ENCODE results near the gene PXT1. TPM values are rescaled to one million over a fixed set of nuclear protein-coding genes. Genes with fewer than 3 reads are reported as not detected.

Gene PXT1
- total RNA-seq, 1 donor from 2014 or later, result not detected

GRCh38 chr6:36382976-36383375 is 59.7 kb downstream of the PXT1 start:
- Histone ChIP-seq H3K4me3 (no peak overlapping the region), H3K27ac (no peak overlapping the region), H4K20me1 (ENCODE audit: low read depth) (no peaks in the 10 kb centered on the region), H3K27me3 (peaks cover 34% of the 10 kb centered on the region), H2AFZ (replicated peaks) (no peak overlapping the region), H3K4me2 (no peak overlapping the region), H3K4me1 (peaks cover 15% of the 10 kb centered on the region), H3K9me3 (ENCODE audit: low read depth) (no peaks in the 10 kb centered on the region), H3K36me3 (no peaks in the 10 kb centered on the region), H3K9ac (no peak overlapping the region), H3F3A (ENCODE audit: low read depth) (peaks cover 3% of the 10 kb centered on the region), H3K79me2 (ENCODE audit: low read depth) (no peaks in the 10 kb centered on the region)
- Mint-ChIP-seq H3K4me1 (peaks cover 17% of the 10 kb centered on the region), H3K36me3 (no peaks in the 10 kb centered on the region), H3K27ac (no peak overlapping the region), H3K9me3 (peaks cover 1% of the 10 kb centered on the region), H3K4me3 (no peak overlapping the region), H3K27me3 (ENCODE audit: insufficient read depth, low read depth) (peaks cover 28% of the 10 kb centered on the region)
- no peak for DNase-seq (ENCODE audit: low spot score)
- no peak for TF ChIP-seq CTCF (IDR thresholded peaks at IDR 0.05)
- no peak for TF ChIP-seq EZH2phosphoT487 (IDR thresholded peaks at IDR 0.05)
- TF ChIP-seq EZH2 (IDR thresholded peaks at IDR 0.05), result no peak

GRCh38 chr6:36381502-36382389 is 60.9 kb downstream of the PXT1 start:
- Mint-ChIP-seq H3K4me1 (peaks cover 11% of the 10 kb centered on the region), H3K27ac (no peak overlapping the region), H3K4me3 (no peak overlapping the region), H3K9me3 (peaks cover 1% of the 10 kb centered on the region), H3K36me3 (no peaks in the 10 kb centered on the region), H3K27me3 (ENCODE audit: insufficient read depth, low read depth) (peaks cover 18% of the 10 kb centered on the region)
- H3K9ac ChIP-seq, result no peak overlapping the region
- H2AFZ ChIP-seq (replicated peaks), result no peak overlapping the region
- DNase-seq (ENCODE audit: low spot score), result no peak
- H3K9me3 ChIP-seq (ENCODE audit: low read depth), result no peaks in the 10 kb centered on the region
- no peaks in the 10 kb centered on the region for H4K20me1 ChIP-seq (ENCODE audit: low read depth)
- no peak overlapping the region for H3K27ac ChIP-seq
- H3K79me2 ChIP-seq (ENCODE audit: low read depth), result no peaks in the 10 kb centered on the region
- no peaks in the 10 kb centered on the region for H3K36me3 ChIP-seq
- H3K4me1 ChIP-seq, result peaks cover 13% of the 10 kb centered on the region
- no peaks in the 10 kb centered on the region for H3F3A ChIP-seq (ENCODE audit: low read depth)
- H3K27me3 ChIP-seq, result peaks cover 21% of the 10 kb centered on the region
- TF ChIP-seq EZH2 (IDR thresholded peaks at IDR 0.05) (no peak), EZH2phosphoT487 (IDR thresholded peaks at IDR 0.05) (no peak), CTCF (IDR thresholded peaks at IDR 0.05) (no peak)
- no peak overlapping the region for H3K4me2 ChIP-seq
- no peak overlapping the region for H3K4me3 ChIP-seq

- Histone ChIP-seq H3K27ac (no peak overlapping the region), H3K4me2 (no peak overlapping the region), H3K27me3 (peaks cover 6% of the 10 kb centered on the region), H3K9me3 (ENCODE audit: low read depth) (no peaks in the 10 kb centered on the region), H3K4me1 (peaks cover 7% of the 10 kb centered on the region), H3K4me3 (no peak overlapping the region), H4K20me1 (ENCODE audit: low read depth) (no peaks in the 10 kb centered on the region), H3K79me2 (ENCODE audit: low read depth) (no peaks in the 10 kb centered on the region), H3K36me3 (no peaks in the 10 kb centered on the region), H3F3A (ENCODE audit: low read depth) (no peaks in the 10 kb centered on the region), H2AFZ (replicated peaks) (no peak overlapping the region), H3K9ac (no peak overlapping the region)
- Mint-ChIP-seq H3K36me3 (no peaks in the 10 kb centered on the region), H3K4me1 (peaks cover 2% of the 10 kb centered on the region), H3K4me3 (no peak overlapping the region), H3K27me3 (ENCODE audit: insufficient read depth, low read depth) (peaks cover 7% of the 10 kb centered on the region), H3K9me3 (no peaks in the 10 kb centered on the region), H3K27ac (no peak overlapping the region)
- TF ChIP-seq EZH2 (IDR thresholded peaks at IDR 0.05), result no peak
- TF ChIP-seq CTCF (IDR thresholded peaks at IDR 0.05), result no peak
- TF ChIP-seq EZH2phosphoT487 (IDR thresholded peaks at IDR 0.05), result no peak
- no peak for DNase-seq (ENCODE audit: low spot score)
Measured at GRCh38 chr6:36380166-36380565, 62.5 kb downstream of the PXT1 start.

All from neural progenitor cell (in vitro differentiated cells).